HCT116 (cell line): ENCODE data around the gene MAP2K2. TPM values are rescaled to one million over a fixed set of nuclear protein-coding genes. Genes with fewer than 3 reads are reported as not detected.
A peak's percentile ranks its signal among the peaks of the same experiment; 100 is the strongest.
"Not testable (repeated sequence)": the region's sequence is repeated elsewhere in the genome, so short reads cannot be mapped to it uniquely, and the experiment has no call there.

Experiments used
- ATAC-seq: fragments of 200-7000 bp; cut with Tn5 transposase; 2 replicates; pipeline ENCODE4 v1.9.1; 2020; ENCODE audit warnings: mild to moderate bottlenecking, moderate library complexity
- BruUV-seq: library from RNA; stranded (reverse); fragments of 400-500 nt; replicated peaks from 2 replicates; lab custom pipeline; 2021; lab: Mats Ljungman, UMichigan
- CTCF ChIA-PET: fragments of 300-600 bp; sonication (Branson Sonifier 250); formaldehyde crosslinking; loops from one replicate; lab custom pipeline; 2021; ENCODE audit warnings: antibody characterized with exemption; lab: Charles Lee
- POLR2A ChIA-PET: fragments of 300-600, 350-600 bp; sonication (Branson Sonifier 250); formaldehyde crosslinking; loops from one replicate; lab custom pipeline; 2021; ENCODE audit warnings: antibody characterized with exemption; lab: Charles Lee
- RAD21 ChIA-PET, 2 experiments: fragments of 300-600 bp; sonication (Branson Sonifier 250); formaldehyde crosslinking; loops; one replicate each; lab custom pipeline; 2023; ENCODE audit warnings: low total read pairs in 2 of 2; ENCODE audit not compliant: uncharacterized antibody in 2 of 2, unreplicated experiment in 2 of 2, low non-redundant PET in 1 of 2; lab: Charles Lee
- DNase-seq: peaks from one replicate; pipeline ENCODE4 v3.0.0-alpha.2; 2010; ENCODE audit warnings: low read depth, low spot score
- H2AFZ ChIP-seq: fragments of 200-600 bp; shearing (Covaris generic), sonication (generic); 2 replicates; pipeline ENCODE4 v1.6.1; 2017; ENCODE audit warnings: low read depth, mixed run types, mixed read lengths, antibody characterized with exemption, low read length; ENCODE audit not compliant: poor library complexity, severe bottlenecking
- H3K27ac ChIP-seq: 2 replicates; pipeline ENCODE4 v1.5.1; 2012; ENCODE audit warnings: low read depth, low read length
- H3K27me3 ChIP-seq: fragments of 200-600 bp; sonication (generic); 2 replicates; pipeline ENCODE4 v1.6.1; 2016; ENCODE audit warnings: mixed run types, low read length, mixed read lengths; ENCODE audit not compliant: insufficient read depth
- H3K36me3 ChIP-seq, 2 experiments: fragments of 200-500 bp in 1 of 2; fragments of 200-600 bp in 1 of 2; sonication (Bioruptor generic) in 1 of 2; sonication (generic) in 1 of 2; 2 replicates each; pipeline versions ENCODE4 v1.5.1 to v1.6.1; 2014 to 2016; ENCODE audit warnings: low read length in 2 of 2, inconsistent platforms in 1 of 2, mixed read lengths in 1 of 2, mixed run types in 1 of 2; ENCODE audit not compliant: insufficient read depth in 2 of 2, control insufficient read depth in 1 of 2
- H3K4me1 ChIP-seq, 2 experiments: fragments of 200-600 bp in 1 of 2; sonication (generic) in 1 of 2; 2 replicates each; pipeline versions ENCODE4 v1.5.1 to v1.6.1; 2012 to 2017; ENCODE audit warnings: low read length in 2 of 2, inconsistent platforms in 1 of 2, mild to moderate bottlenecking in 1 of 2, mixed read lengths in 1 of 2, mixed run types in 1 of 2, moderate library complexity in 1 of 2; ENCODE audit not compliant: insufficient read depth in 2 of 2, control insufficient read depth in 1 of 2
- H3K4me2 ChIP-seq: fragments of 200-600 bp; sonication (generic); 2 replicates; pipeline ENCODE4 v1.6.1; 2017; ENCODE audit warnings: mixed run types, low read length, mixed read lengths
- H3K4me3 ChIP-seq, 2 experiments: fragments of 200-600 bp in 1 of 2; sonication (generic) in 1 of 2; replicated peaks in 1 of 2; 2 replicates each; pipeline ENCODE4 v1.5.1; 2011 to 2016; ENCODE audit warnings: low read length in 2 of 2, control low read depth in 1 of 2, low read depth in 1 of 2, mild to moderate bottlenecking in 1 of 2, mixed read lengths in 1 of 2, mixed run types in 1 of 2
- H3K79me2 ChIP-seq: fragments of 200-600 bp; sonication (generic); 2 replicates; pipeline ENCODE4 v1.6.1; 2017; ENCODE audit warnings: mild to moderate bottlenecking, mixed run types, low read length, moderate library complexity, mixed read lengths; ENCODE audit not compliant: insufficient read depth
- H3K9ac ChIP-seq: fragments of 200-600 bp; sonication (generic); 2 replicates; pipeline ENCODE4 v1.6.1; 2016; ENCODE audit warnings: low read length, mixed read lengths
- H3K9me2 ChIP-seq: fragments of 200-600 bp; sonication (generic), shearing (Covaris generic); 2 replicates; pipeline ENCODE4 v1.6.1; 2017; ENCODE audit warnings: mixed run types, mild to moderate bottlenecking, moderate library complexity; ENCODE audit not compliant: insufficient read depth
- H3K9me3 ChIP-seq, 2 experiments: fragments of 200-500 bp in 1 of 2; fragments of 200-600 bp in 1 of 2; sonication (Bioruptor generic) in 1 of 2; sonication (generic) in 1 of 2; 2 replicates each; pipeline ENCODE4 v1.6.1; 2014 to 2017; ENCODE audit warnings: low read length in 2 of 2, mixed read lengths in 2 of 2, inconsistent platforms in 1 of 2, low read depth in 1 of 2, mild to moderate bottlenecking in 1 of 2, mixed run types in 1 of 2, moderate library complexity in 1 of 2; ENCODE audit not compliant: control insufficient read depth in 1 of 2, insufficient read depth in 1 of 2
- H4K20me1 ChIP-seq: fragments of 200-600 bp; sonication (generic), shearing (Covaris generic); 2 replicates; pipeline ENCODE4 v1.6.1; 2017; ENCODE audit warnings: mixed run types, mild to moderate bottlenecking, moderate library complexity; ENCODE audit not compliant: insufficient read depth
- ATF3 ChIP-seq: IDR thresholded peaks from 2 replicates; pipeline ENCODE4 v1.6.1; 2012
- CEBPB ChIP-seq: IDR thresholded peaks from 2 replicates; pipeline ENCODE4 v1.6.1; 2012; ENCODE audit warnings: low read depth
- ELF1 ChIP-seq: IDR thresholded peaks from 2 replicates; pipeline ENCODE4 v1.6.1; 2012; ENCODE audit warnings: low read depth, borderline replicate concordance
- EZH2 ChIP-seq: fragments of 200-600 bp; sonication (generic); IDR thresholded peaks from 2 replicates; pipeline ENCODE4 v1.6.1; 2017; ENCODE audit warnings: antibody characterized with exemption, mixed run types
- EZH2phosphoT487 ChIP-seq: fragments of 200-600 bp; IDR thresholded peaks from 2 replicates; pipeline ENCODE4 v1.6.1; 2018; ENCODE audit warnings: antibody characterized with exemption, borderline replicate concordance
- FOSL1 ChIP-seq: IDR thresholded peaks from 2 replicates; pipeline ENCODE4 v1.6.1; 2012; ENCODE audit warnings: low read depth
- POLR2AphosphoS5 ChIP-seq: IDR thresholded peaks from 2 replicates; pipeline ENCODE4 v1.6.1; 2011; ENCODE audit warnings: mild to moderate bottlenecking, low read depth, low read length, moderate library complexity
- REST ChIP-seq: IDR thresholded peaks from 2 replicates; pipeline ENCODE4 v1.6.1; 2012; ENCODE audit warnings: low read depth
- SRF ChIP-seq: IDR thresholded peaks from 2 replicates; pipeline ENCODE4 v1.6.1; 2012; ENCODE audit warnings: low read depth
- TCF7L2 ChIP-seq: IDR thresholded peaks from 2 replicates; pipeline ENCODE4 v1.7.0; 2011; ENCODE audit warnings: borderline replicate concordance, inconsistent platforms; ENCODE audit not compliant: insufficient read depth, insufficient read length; ENCODE audit errors: extremely low read depth
- intact Hi-C: fragments of 100-400 bp; cut with micrococcal nuclease; formaldehyde crosslinking; loops from 2 replicates; pipeline ENCODE4 v1.10.0; 2022
- total RNA-seq: library from RNA; stranded (reverse); gene quantifications from one replicate; pipeline ENCODE4 v1.2.1, GENCODE V29; 2021; ENCODE audit not compliant: unreplicated experiment

MAP2K2 gene
- total RNA-seq, 1 experiment from 2014 or later: 186 TPM

DNA sequence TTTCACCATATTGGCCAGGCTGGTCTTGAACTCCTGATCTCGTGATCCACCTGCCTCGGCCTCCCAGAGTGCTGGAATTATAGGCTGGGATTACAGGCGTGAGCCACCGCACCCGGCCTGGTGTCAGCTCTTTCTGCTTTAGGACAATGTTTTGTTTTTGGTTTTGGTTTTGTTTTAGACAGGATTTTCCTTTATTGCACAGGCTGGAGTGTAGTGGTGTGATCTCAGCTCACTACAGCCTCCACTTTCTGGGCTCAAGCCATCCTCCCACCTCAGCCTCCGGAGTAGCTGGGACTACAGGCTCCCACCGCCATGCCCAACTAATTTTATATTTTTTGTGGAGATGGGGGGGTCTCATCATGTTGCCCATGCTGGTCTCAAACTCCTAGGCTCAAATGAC lies 5.1 kb upstream of the MAP2K2 start:
- BruUV-seq, H3K9me2 ChIP-seq, H3K4me3 ChIP-seq, H3K9ac ChIP-seq, H3K27ac ChIP-seq, H3K9me3 ChIP-seq, H3K27me3 ChIP-seq, ATAC-seq, H4K20me1 ChIP-seq, DNase-seq, H3K79me2 ChIP-seq, intact Hi-C loops, H3K36me3 ChIP-seq, RAD21 ChIA-PET, POLR2A ChIA-PET: not testable (repeated sequence)
- peak overlapping the region; percentile 61 for H2AFZ ChIP-seq
- CTCF ChIA-PET: interaction anchor here (1.5 kb wide), 1 partner anchor 12 kb away, joined by 10 read pairs; no protein-coding TSS in a partner anchor
- H3K4me1 ChIP-seq: peaks cover 30 to 41% of the 10 kb centered on the region in 2 experiments
- peak overlapping the region; percentile 42 for H3K4me2 ChIP-seq

- H3K4me3 ChIP-seq, BruUV-seq, H3K27ac ChIP-seq, H3K4me2 ChIP-seq, H3K9me2 ChIP-seq, ATAC-seq, H3K9me3 ChIP-seq, H4K20me1 ChIP-seq, intact Hi-C loops, H2AFZ ChIP-seq, DNase-seq, POLR2A ChIA-PET, H3K27me3 ChIP-seq, H3K9ac ChIP-seq, H3K36me3 ChIP-seq, RAD21 ChIA-PET, CTCF ChIA-PET: not testable (repeated sequence)
- H3K4me1 ChIP-seq: peaks cover 32 to 45% of the 10 kb centered on the region in 2 experiments
- H3K79me2 ChIP-seq: peaks cover 14% of the 10 kb centered on the region
Measured at GRCh38 chr19:4127322-4127721, 3.4 kb upstream of the MAP2K2 start.

- Histone ChIP-seq H2AFZ (no peak overlapping the region), H3K9ac (peak overlapping the region; percentile 88), H3K9me3 (no peaks in the 10 kb centered on the region), H3K4me2 (peak overlapping the region; percentile 84), H3K79me2 (peaks cover 36% of the 10 kb centered on the region), H4K20me1 (no peaks in the 10 kb centered on the region), H3K4me3 (peak overlapping the region; percentile 84 to 90), H3K4me1 (peaks cover 11 to 23% of the 10 kb centered on the region in 2 experiments), H3K27ac (peak overlapping the region; percentile 92; the same call in 1 of the 2 replicates), H3K9me2 (no peaks in the 10 kb centered on the region), H3K36me3 (no peaks in the 10 kb centered on the region; a peak in 1 of 4 replicates), H3K27me3 (no peaks in the 10 kb centered on the region)
- ATAC-seq (no peak), DNase-seq (no peak)
- ChIA-PET CTCF (interaction anchor here (1.2 kb wide), 1 partner anchor 15 kb away, joined by 8 read pairs; no protein-coding TSS in a partner anchor), POLR2A (no interaction called here), RAD21 (no interaction called here)
- TSS peak; percentile 98 for BruUV-seq
- intact Hi-C loops: no loop called here
- no peak for TF ChIP-seq TCF7L2
- TF ChIP-seq EZH2: no peak
- TF ChIP-seq ATF3: no peak
- no peak for TF ChIP-seq CEBPB
- no peak for TF ChIP-seq POLR2AphosphoS5
- no peak for TF ChIP-seq FOSL1
- no peak for TF ChIP-seq SRF
- no peak for TF ChIP-seq EZH2phosphoT487
- TF ChIP-seq ELF1: no peak
- no peak for TF ChIP-seq REST
Measured at GRCh38 chr19:4124638-4125037, 716 bp upstream of the MAP2K2 start.
